ENCODE results near the gene VAV2.

VAV2 gene

GRCh38 chr9:134027561-134027960, 35.4 kb upstream of the VAV2 start:
- DNase-seq (ENCODE audit: low read depth in 1 of 2, low spot score in 1 of 2): no peak

- DNase-seq (ENCODE audit: low read depth in 1 of 2, low spot score in 1 of 2): no peak
Observed at GRCh38 chr9:134026981-134027380, 34.9 kb upstream of the VAV2 start.

- no peak for DNase-seq (ENCODE audit: low read depth in 1 of 2, low spot score in 1 of 2)
Observed at GRCh38 chr9:134026581-134026980, 34.5 kb upstream of the VAV2 start.

- DNase-seq (ENCODE audit: low read depth in 1 of 2, low spot score in 1 of 2): peak; percentile 20 to 28
Observed at GRCh38 chr9:134025606-134026541, 33.8 kb upstream of the VAV2 start.

DNA sequence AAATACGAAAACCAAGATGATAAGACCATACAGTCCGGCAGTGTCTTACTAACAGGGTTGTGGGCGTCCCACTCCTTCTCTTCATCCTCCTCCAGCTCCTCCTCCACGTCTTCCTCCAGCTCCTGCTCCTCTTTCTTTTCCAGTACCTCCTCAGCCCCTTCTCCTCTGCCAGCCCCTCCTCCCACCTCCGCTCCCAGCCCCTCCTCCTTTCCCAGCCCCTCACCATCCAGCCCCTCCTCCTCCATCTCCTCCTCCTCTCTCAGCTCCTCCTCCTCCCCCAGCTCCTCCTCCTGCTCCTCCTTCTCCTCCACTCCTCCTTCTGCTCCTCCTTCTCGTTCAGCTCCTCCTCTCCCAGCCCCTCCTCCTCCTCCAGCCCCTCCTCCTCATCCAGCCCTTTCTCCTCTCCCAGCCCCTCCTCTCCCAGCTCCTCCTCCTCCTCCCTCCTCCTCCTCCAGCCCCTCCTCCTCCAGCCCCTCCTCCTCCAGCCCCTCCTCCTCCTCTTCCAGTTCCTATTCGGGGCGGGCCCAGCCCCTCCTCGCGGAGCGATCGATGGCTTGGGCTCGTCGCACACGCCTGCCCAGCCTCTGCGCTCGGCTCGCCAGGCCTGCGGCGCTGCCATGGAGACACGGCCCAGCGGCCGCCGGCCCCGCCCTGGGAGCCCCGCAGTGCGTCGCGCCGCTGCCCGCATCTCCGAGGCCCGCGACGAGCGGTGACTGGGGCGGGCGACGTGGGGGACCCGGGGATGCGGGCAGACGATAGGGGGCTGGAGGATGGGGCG, 32.9 kb upstream of the VAV2 start, which contains the start of gene BRD3OS:
BRD3OS (plus strand) TSS at position 654 of the 778 bp plus-strand sequence. CDS start 1,267 bp downstream, outside the sequence.
- peak; percentile 65 to 89 for DNase-seq (ENCODE audit: low read depth in 1 of 2, low spot score in 1 of 2)

GRCh38 chr9:134024214-134024792, 32.2 kb upstream of the VAV2 start:
- DNase-seq (ENCODE audit: low read depth in 1 of 2, low spot score in 1 of 2): no peak

DNA sequence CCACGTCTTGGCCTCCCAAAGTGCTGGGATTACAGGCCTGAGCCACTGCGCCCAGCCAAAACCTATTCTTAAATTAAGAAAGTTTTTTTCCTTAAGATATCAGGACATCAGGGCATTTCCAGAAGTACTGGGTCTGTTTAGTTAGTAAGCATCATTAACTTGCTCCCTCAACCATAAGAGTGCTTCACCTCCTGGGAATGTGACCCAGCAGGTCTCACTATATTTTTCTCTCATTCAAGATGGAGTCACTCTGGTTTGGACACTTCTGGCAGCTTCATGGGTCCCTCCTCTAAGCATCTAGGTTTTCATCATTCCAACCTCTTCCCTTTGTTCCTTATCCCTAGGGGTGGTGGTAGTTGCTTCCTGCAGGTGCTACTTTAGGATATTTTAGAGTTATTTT, 22.8 kb upstream of the VAV2 start:
- no peak for DNase-seq (ENCODE audit: low read depth in 1 of 2, low spot score in 1 of 2)

- no peak for DNase-seq (ENCODE audit: low read depth in 1 of 2, low spot score in 1 of 2)
Observed at GRCh38 chr9:134011401-134011800, 19.3 kb upstream of the VAV2 start.

- DNase-seq (ENCODE audit: low read depth in 1 of 2, low spot score in 1 of 2): no peak
Observed at GRCh38 chr9:134010310-134011173, 18.4 kb upstream of the VAV2 start.

GRCh38 chr9:134007571-134007970, 15.4 kb upstream of the VAV2 start:
- no peak for DNase-seq (ENCODE audit: low read depth in 1 of 2, low spot score in 1 of 2)

DNA sequence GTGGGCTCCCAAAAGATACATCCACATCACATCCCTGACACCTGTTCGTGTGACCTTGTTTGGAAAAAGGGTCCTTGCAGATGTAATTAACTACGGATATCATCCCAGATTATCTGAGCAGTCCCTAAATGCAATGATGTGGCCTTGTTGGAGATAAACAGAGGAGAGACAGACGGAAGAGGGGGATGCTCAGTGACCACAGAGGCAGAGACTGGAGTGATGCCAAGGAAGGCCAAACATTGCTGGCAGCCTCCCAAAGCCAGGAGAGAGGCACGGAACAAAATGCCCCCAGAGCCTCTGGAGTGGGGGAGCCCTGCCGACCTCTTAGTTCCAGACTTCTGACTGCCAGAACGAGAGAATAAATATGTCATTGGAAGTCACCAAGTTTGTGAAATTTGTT, 15.0 kb upstream of the VAV2 start:
- no peak for DNase-seq (ENCODE audit: low read depth in 1 of 2, low spot score in 1 of 2)

- no peak for DNase-seq (ENCODE audit: low read depth in 1 of 2, low spot score in 1 of 2)
Observed at GRCh38 chr9:134005381-134005780, 13.3 kb upstream of the VAV2 start.

- no peak for DNase-seq (ENCODE audit: low read depth in 1 of 2, low spot score in 1 of 2)
Observed at GRCh38 chr9:134004881-134005280, 12.8 kb upstream of the VAV2 start.

GRCh38 chr9:134004131-134004873, 12.2 kb upstream of the VAV2 start:
- no peak for DNase-seq (ENCODE audit: low read depth in 1 of 2, low spot score in 1 of 2)

DNA sequence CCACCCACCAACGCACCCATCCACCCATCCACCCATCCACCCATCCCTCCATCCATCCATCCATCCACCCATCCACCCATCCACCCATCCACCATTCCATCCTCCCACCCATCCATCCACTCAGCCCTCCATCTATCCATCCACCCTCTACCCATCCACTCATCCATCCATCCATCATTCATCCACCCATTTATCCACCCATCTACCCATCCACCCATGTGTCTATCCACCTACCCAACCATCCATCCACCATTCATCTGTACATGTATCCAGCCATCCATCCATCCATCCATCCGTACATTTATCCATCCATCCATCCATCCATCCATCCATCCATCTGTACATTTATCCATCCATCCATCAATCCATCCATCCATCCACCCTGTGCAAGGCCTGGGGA, 11.1 kb upstream of the VAV2 start:
- DNase-seq (ENCODE audit: low read depth in 1 of 2, low spot score in 1 of 2): no peak

- DNase-seq (ENCODE audit: low read depth in 1 of 2, low spot score in 1 of 2): no peak
Observed at GRCh38 chr9:134002796-134003195, 10.7 kb upstream of the VAV2 start.

- no peak for DNase-seq (ENCODE audit: low read depth in 1 of 2, low spot score in 1 of 2)
Observed at GRCh38 chr9:133999851-134000265, 7.7 kb upstream of the VAV2 start.

- no peak for DNase-seq (ENCODE audit: low read depth in 1 of 2, low spot score in 1 of 2)
Observed at GRCh38 chr9:133998915-133999595, 6.9 kb upstream of the VAV2 start.

DNA sequence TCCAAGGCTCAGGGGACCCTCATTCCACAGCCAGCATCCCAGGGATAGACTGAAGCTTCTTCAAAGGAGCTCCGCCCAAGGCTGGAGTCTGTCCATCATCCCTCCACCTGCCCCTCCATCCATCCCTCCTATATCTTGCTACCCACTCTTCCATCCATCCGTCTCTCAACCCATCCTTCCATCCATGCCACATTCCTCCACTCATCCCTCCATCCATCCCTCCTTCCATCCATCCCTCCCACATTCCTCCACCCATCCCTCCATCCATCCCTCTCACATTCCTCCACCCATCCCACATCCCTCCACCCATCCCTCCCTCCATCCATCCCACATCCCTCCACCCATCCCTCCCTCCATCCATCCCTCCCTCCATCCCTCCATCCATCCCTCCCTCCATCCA, 5.5 kb upstream of the VAV2 start:
- no peak for DNase-seq (ENCODE audit: low read depth in 1 of 2, low spot score in 1 of 2)
